Esophagus mucosa (tissue), 1 donor: ENCODE results near the gene WDR53. TPM values are rescaled to one million over a fixed set of nuclear protein-coding genes. Genes with fewer than 3 reads are reported as not detected.
"Not testable (repeated sequence)": the region's sequence is repeated elsewhere in the genome, so short reads cannot be mapped to it uniquely, and the experiment has no call there.

ENCODE experiments used
- ATAC-seq: fragments of 200-7000 bp; cut with Tn5 transposase; one replicate; pipeline ENCODE4 v1.9.1; 2020
- total RNA-seq: library from RNA; stranded (reverse); gene quantifications from one replicate; pipeline ENCODE4 v1.2.4, GENCODE V29; 2023
- donor health status: DM: yes; HTN: yes; CAD: no.

The WDR53 gene
- total RNA-seq, 1 donor from 2014 or later: 13.7 TPM

GRCh38 chr3:196517162-196517800 lies 51.1 kb downstream of the WDR53 start:
- ATAC-seq: peak; percentile 34

GRCh38 chr3:196514913-196515621 lies 53.3 kb downstream of the WDR53 start, which contains the start of gene SMCO1:
Gene SMCO1, minus strand, starts transcription at chr3:196515346. Its CDS starts 137 bp downstream, at chr3:196515209.
- ATAC-seq: no peak

- ATAC-seq: no peak
Observed at GRCh38 chr3:196514350-196514716, 54.0 kb downstream of the WDR53 start.

- ATAC-seq: no peak
Observed at GRCh38 chr3:196513697-196514349, 54.5 kb downstream of the WDR53 start.

GRCh38 chr3:196511646-196512425 lies 56.5 kb downstream of the WDR53 start:
- peak; percentile 82 for ATAC-seq

GRCh38 chr3:196511108-196511507 lies 57.2 kb downstream of the WDR53 start:
- ATAC-seq: not testable (repeated sequence)

- no peak for ATAC-seq
Observed at GRCh38 chr3:196506687-196507086, 61.7 kb downstream of the WDR53 start.

- no peak for ATAC-seq
Observed at GRCh38 chr3:196504556-196504955, 63.8 kb downstream of the WDR53 start.

Other genes starting within 250 kb of the WDR53 start
- gene TM4SF19, start 230.2 kb downstream of the WDR53 start, total RNA-seq: 8.2 TPM
- 31.9 TPM for gene UBXN7, start 136.1 kb downstream of the WDR53 start, total RNA-seq
- gene RNF168, start 64.8 kb downstream of the WDR53 start, total RNA-seq: 15.8 TPM
- not detected for gene SMCO1, start 53.2 kb downstream of the WDR53 start, total RNA-seq
- 12.1 TPM for gene FBXO45, start 106 bp upstream of the WDR53 start, total RNA-seq
- 0.40 TPM for gene NRROS, start 71.1 kb upstream of the WDR53 start, total RNA-seq
- 1.0 TPM for gene CEP19, start 143.7 kb upstream of the WDR53 start, total RNA-seq
- 20.0 TPM for gene PIGX, start 143.8 kb upstream of the WDR53 start, total RNA-seq
- gene PAK2, start 171.3 kb upstream of the WDR53 start, total RNA-seq: 36.5 TPM